ENCODE results near the gene SCLT1. TPM values are rescaled to one million over a fixed set of nuclear protein-coding genes. Genes with fewer than 3 reads are reported as not detected.

The SCLT1 gene
- total and polyA plus RNA-seq, 2 of the 8 experiments (the other 6 are each of a cell fraction or from before 2014, with no cell fraction given), result 4.8 to 13.1 TPM

DNA sequence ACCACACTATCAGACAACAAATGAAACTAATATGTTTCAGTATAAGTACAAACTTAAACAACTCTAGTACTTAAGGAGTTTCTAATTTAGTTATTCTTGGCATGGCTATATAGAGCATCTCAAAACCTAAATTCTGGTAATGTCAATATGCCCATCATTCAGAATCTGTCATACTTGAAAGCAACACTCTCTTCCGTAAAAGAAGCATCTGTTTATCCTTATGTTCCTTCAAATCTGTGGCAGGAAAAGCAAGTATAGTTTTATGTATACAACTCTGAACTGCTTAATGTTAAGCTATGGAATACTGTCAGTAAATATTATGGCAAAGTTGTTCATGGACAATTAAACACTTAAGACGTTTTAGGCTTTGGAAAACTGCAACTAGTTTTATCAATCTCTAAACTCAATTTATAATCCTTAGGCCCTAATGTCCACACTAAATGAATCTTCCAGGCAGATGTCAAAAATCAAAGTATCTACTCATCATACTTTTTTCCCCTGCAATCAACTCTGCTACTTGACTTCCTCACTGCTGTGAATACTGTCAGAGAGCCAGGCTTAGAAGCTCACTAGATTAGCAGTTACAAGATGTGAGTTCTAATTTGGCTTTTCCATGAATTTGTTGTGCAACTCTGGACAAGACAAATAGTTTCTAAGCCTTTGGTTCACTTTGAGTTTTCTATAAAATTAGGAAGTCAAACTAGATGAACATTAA lies 109.4 kb downstream of the SCLT1 start:
- H2AK5ac ChIP-seq (ENCODE audit: low read depth, low read length), result no peak overlapping the region
- H3K27me3 ChIP-seq (replicated peaks in 1 of 4; ENCODE audit: control insufficient read depth in 3 of 4, extremely low read depth in 1 of 4, insufficient read depth in 3 of 4, low read length in 3 of 4), result no peaks in the 10 kb centered on the region
- no peak overlapping the region for H3K4me2 ChIP-seq (ENCODE audit: insufficient read depth in 1 of 2, low read depth in 2 of 2, low read length in 2 of 2)
- no peak overlapping the region for H3K9ac ChIP-seq (replicated peaks in 1 of 4; ENCODE audit: extremely low read depth in 1 of 4, low read depth in 3 of 4, low read length in 3 of 4)
- H3K79me2 ChIP-seq (ENCODE audit: control insufficient read depth in 1 of 2, insufficient read depth in 2 of 2, low read length in 2 of 2), result no peaks in the 10 kb centered on the region
- H4K8ac ChIP-seq (ENCODE audit: extremely low read depth, insufficient read depth, low read length), result no peak overlapping the region
- H2BK12ac ChIP-seq (ENCODE audit: low read depth, low read length), result no peak overlapping the region
- H3K4ac ChIP-seq (replicated peaks; ENCODE audit: insufficient read length, low read depth, low read length), result no peak overlapping the region
- H3K23ac ChIP-seq (ENCODE audit: insufficient read length), result no peak overlapping the region
- H2AFZ ChIP-seq (ENCODE audit: low read length), result no peak overlapping the region
- WGBS, 2 experiments (ENCODE audit: extremely low coverage in 1 of 2, insufficient coverage in 1 of 2, insufficient read length in 1 of 2, insufficient replicate concordance in 2 of 2, low coverage in 1 of 2, low lambda C conversion rate in 2 of 2, missing lambda C conversion rate in 1 of 2), result 90% methylated on average over 2 of the region's 2 CpGs; no CpG with 5 or more reads in 1 of the 2 experiments
- H3K27ac ChIP-seq (ENCODE audit: low read depth, low read length), result no peak overlapping the region
- POLR2A ChIA-PET (ENCODE audit: partially characterized antibody), result no interaction called here
- H3K23me2 ChIP-seq (ENCODE audit: low read depth, low read length), result no peaks in the 10 kb centered on the region
- no peaks in the 10 kb centered on the region for H4K20me1 ChIP-seq (replicated peaks in 1 of 2; ENCODE audit: control insufficient read depth in 1 of 2, insufficient read depth in 2 of 2, low read length in 2 of 2)
- no peak overlapping the region for H3K56ac ChIP-seq (replicated peaks; ENCODE audit: insufficient read length, low read depth, low read length)
- H3K14ac ChIP-seq (ENCODE audit: insufficient read length), result no peak overlapping the region
- no peaks in the 10 kb centered on the region for H3K4me1 ChIP-seq (replicated peaks in 1 of 4; ENCODE audit: control insufficient read depth in 3 of 4, insufficient read depth in 4 of 4, low read length in 3 of 4)
- no peak for TF ChIP-seq PHF8 (conservative IDR thresholded peaks at IDR 0.05; ENCODE audit: low read depth, low read length)
- no peak for TF ChIP-seq SP1 (IDR thresholded peaks at IDR 0.05; ENCODE audit: low read depth, low read length)
- TF ChIP-seq ZNF274 (IDR thresholded peaks at IDR 0.05; ENCODE audit: borderline replicate concordance, extremely low read depth, low read length), result no peak
- no peak for TF ChIP-seq HDAC6 (IDR thresholded peaks at IDR 0.05; ENCODE audit: low read depth, low read length)
- TF ChIP-seq CEBPB (IDR thresholded peaks at IDR 0.05; ENCODE audit: low read depth, low read length), result no peak
- TF ChIP-seq ASH2L (IDR thresholded peaks at IDR 0.05; ENCODE audit: low read length), result no peak
- no peak overlapping the region for H3K4me3 ChIP-seq (ENCODE audit: extremely low read depth in 1 of 4, insufficient read depth in 2 of 4, low read depth in 3 of 4, low read length in 4 of 4)
- H4K91ac ChIP-seq (replicated peaks; ENCODE audit: insufficient read length, low read length), result no peak overlapping the region
- no peak for FAIRE-seq
- H3K36me3 ChIP-seq (ENCODE audit: control insufficient read depth in 2 of 4, insufficient read depth in 4 of 4, low read length in 3 of 4), result peaks cover 0 to 4% (median 0%) of the 10 kb centered on the region in 4 experiments; a peak in 1 of 8 replicates
- no peaks in the 10 kb centered on the region for H3K9me3 ChIP-seq (ENCODE audit: insufficient read depth in 2 of 2, low read depth in 1 of 2, low read length in 1 of 2)
- H2BK15ac ChIP-seq (ENCODE audit: low read length), result no peak overlapping the region
- H2BK120ac ChIP-seq (replicated peaks; ENCODE audit: low read depth, low read length), result no peak overlapping the region
- H3K18ac ChIP-seq (ENCODE audit: extremely low read depth, low read length), result no peak overlapping the region
- H4K5ac ChIP-seq (ENCODE audit: insufficient read length, low read depth, low read length), result no peak overlapping the region
- no peak overlapping the region for H2BK5ac ChIP-seq (ENCODE audit: low read depth, low read length)
- H2BK20ac ChIP-seq (ENCODE audit: low read length), result no peak overlapping the region
- no peak for DNase-seq (ENCODE audit: low read depth in 1 of 2, low spot score in 2 of 2)
- CTCF ChIA-PET (ENCODE audit: partially characterized antibody), result no interaction called here
- no peaks in the 10 kb centered on the region for H3K79me1 ChIP-seq (ENCODE audit: low read depth, low read length)

Measured in H1 (cell line).